Natural killer cell treated with Interleukin-12 subunit alpha and Interleukin-12 subunit beta and Interleukin-15 and Interleukin-18, amount 100 ng/mL, for 72 hours (primary cell): ENCODE results near the gene WDFY1. TPM values are rescaled to one million over a fixed set of nuclear protein-coding genes. Genes with fewer than 3 reads are reported as not detected.

Experiments
- ATAC-seq, 2 donors: fragments of 150-1000 bp; cut with Tn5 transposase in 1 of 2; sonication (Bioruptor Pico), chemical (Tn5 transposase) in 1 of 2; 2 replicates each; pipeline ENCODE4 v1.10.0; 2021
- DNase-seq: peaks from one replicate; pipeline ENCODE4 v3.0.0; 2022; ENCODE audit warnings: low spot score
- H3K27ac Mint-ChIP-seq, 2 donors: 1 replicate in 1 of 2; 2 replicates in 1 of 2; pipeline ENCODE4 v1.8.0; 2022; ENCODE audit warnings: mixed read lengths in 2 of 2, mild to moderate bottlenecking in 1 of 2, moderate library complexity in 1 of 2
- H3K27me3 Mint-ChIP-seq, 2 donors: 1 replicate in 1 of 2; 2 replicates in 1 of 2; pipeline ENCODE4 v1.8.0; 2022; ENCODE audit warnings: mixed read lengths in 2 of 2
- H3K36me3 Mint-ChIP-seq: one replicate; pipeline ENCODE4 v1.8.0; 2022; ENCODE audit warnings: mixed read lengths
- H3K4me1 Mint-ChIP-seq, 2 donors: 1 replicate in 1 of 2; 2 replicates in 1 of 2; pipeline ENCODE4 v1.8.0; 2022; ENCODE audit warnings: low read depth in 2 of 2, mixed read lengths in 2 of 2, mild to moderate bottlenecking in 1 of 2
- H3K4me3 Mint-ChIP-seq: one replicate; pipeline ENCODE4 v1.8.0; 2022; ENCODE audit warnings: mixed read lengths
- H3K9me3 Mint-ChIP-seq: 2 replicates; pipeline ENCODE4 v1.8.0; 2022; ENCODE audit warnings: mixed read lengths
- total RNA-seq, 2 donors: library from RNA; stranded (reverse); gene quantifications; one replicate each; pipeline ENCODE4 v1.2.3, GENCODE V29; 2022

The WDFY1 gene
- total RNA-seq, 2 donors from 2014 or later: 12.0 to 20.3 TPM

DNA sequence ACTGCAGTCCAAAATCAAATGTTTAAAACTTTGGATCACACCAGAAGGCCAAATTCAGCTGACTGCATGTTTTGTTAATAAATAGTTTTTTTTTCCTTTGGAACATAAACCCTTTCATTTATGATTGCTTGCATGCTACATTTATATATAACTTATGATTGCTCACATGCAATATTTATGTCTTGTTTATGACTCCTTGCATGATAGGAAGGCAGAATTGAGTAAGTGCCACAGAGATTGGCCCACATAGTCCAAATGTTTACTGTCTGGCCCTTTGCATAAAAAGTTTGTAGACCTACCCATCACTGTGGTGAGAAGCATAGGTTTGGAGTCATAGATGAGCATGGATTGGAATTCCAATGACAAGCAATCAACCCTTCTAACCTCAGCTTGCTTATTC, 30.8 kb downstream of the WDFY1 start:
- H3K36me3 Mint-ChIP-seq: peaks cover 4% of the 10 kb centered on the region
- ATAC-seq: no peak
- no peaks in the 10 kb centered on the region for H3K9me3 Mint-ChIP-seq

DNA sequence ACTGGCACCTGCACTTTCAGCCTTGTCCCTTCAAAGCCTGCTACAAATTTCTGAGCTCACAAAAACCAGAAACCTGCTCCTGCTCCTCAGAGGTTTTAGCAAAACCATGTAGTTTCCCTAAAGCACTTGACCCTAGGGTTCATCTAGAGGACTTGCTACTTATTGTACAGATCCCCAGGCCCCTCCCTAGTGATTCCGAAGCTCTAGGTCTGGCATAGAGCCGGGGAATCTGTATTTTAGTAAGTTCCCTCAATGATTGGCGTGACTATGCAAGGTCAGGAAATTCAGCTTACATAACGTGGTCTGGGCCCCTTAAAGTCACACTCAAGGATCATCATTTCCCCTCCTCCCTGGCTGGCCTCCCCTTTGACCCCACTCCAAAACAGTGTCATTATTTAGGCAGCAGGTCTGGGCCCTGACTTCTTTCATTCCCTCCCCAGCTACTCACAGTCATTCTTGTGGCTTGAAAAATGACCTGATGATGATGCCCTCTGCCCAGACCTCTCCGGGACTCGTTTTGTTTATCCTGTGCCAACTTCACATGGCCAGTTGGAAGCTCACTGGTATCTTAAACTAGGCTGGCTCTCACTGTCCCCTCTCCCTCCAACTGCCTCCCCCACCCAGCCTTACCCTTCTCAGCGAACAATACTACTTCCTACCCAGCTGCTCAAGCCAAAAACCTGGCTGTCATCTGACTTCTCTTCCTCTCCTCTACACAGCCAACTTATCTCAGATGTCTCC, 36.0 kb downstream of the WDFY1 start:
- no peaks in the 10 kb centered on the region for H3K9me3 Mint-ChIP-seq
- no peaks in the 10 kb centered on the region for H3K27me3 Mint-ChIP-seq
- H3K4me1 Mint-ChIP-seq: peaks cover 14 to 16% of the 10 kb centered on the region in 2 donors
- no peak for ATAC-seq
- no peak for DNase-seq
- H3K36me3 Mint-ChIP-seq: peaks cover 4% of the 10 kb centered on the region
- no peak overlapping the region for H3K4me3 Mint-ChIP-seq
- peak overlapping the region in 1 of 2 donors; percentile 12 for H3K27ac Mint-ChIP-seq

More for the DNA sequence above, 30.8 kb downstream of the WDFY1 start:
- Mint-ChIP-seq H3K27me3 (no peaks in the 10 kb centered on the region), H3K4me3 (no peak overlapping the region), H3K4me1 (peaks cover 5 to 14% of the 10 kb centered on the region in 2 donors), H3K27ac (no peak overlapping the region)
- DNase-seq: no peak

DNA sequence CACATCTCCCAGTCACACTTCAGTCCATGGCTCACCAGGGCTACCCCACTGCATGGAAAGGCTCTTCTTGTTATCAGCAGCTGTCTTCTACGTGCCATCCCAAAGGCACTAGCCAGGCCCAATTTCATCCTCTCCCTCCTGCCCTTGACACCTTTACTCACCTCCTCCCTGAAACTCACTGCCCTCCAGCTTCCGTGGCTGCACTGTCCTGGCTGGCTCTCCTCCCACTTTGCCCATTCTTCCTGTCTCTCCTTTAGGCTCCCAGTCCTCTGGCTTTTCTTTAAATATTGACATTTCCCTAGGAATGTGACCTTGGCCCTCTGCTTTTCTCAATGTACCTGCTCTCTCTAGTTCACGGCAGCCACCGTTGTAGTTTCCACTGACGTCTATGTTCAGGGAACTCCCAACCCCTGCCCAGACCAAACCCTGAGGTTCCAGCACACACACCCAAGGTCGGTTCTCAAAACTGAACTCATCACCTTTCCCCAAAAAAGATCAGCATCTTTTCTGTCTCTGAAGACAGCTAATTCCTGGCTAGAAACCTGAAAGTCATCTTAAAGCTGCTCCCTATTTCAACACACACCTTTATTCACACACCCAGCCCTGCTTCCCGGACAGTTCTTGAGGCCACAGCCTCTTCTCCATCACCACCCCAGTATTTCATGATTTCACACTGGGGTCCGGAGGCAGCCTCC, 36.7 kb downstream of the WDFY1 start:
- no peaks in the 10 kb centered on the region for H3K9me3 Mint-ChIP-seq

DNA sequence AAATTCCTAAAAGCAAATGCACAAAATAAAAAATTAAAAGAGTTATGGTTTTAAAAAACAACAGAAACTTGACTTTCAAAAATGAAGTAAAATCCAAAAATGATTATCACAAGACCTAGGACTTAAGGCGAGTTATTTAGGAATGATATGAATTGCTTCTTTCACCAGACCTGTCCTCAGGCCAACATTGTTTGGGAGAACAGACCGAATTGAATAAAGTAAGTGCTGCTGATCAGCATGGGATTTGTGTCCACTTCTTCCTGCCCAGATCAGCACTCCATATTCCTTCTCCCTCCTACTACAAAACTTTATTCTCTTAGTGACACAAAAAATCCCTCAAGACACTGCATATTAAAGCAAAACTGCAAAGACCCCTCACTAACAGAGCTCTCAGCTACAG, 39.1 kb downstream of the WDFY1 start:
- H3K36me3 Mint-ChIP-seq: peaks cover 3% of the 10 kb centered on the region
- no peak for DNase-seq
- no peaks in the 10 kb centered on the region for H3K9me3 Mint-ChIP-seq
- H3K4me3 Mint-ChIP-seq: no peak overlapping the region
- H3K27ac Mint-ChIP-seq: peak overlapping the region in 1 of 2 donors; percentile 11
- no peaks in the 10 kb centered on the region for H3K27me3 Mint-ChIP-seq
- peaks cover 14 to 16% of the 10 kb centered on the region in 2 donors for H3K4me1 Mint-ChIP-seq
- no peak for ATAC-seq

More for the DNA sequence above, 36.7 kb downstream of the WDFY1 start:
- DNase-seq (no peak), ATAC-seq (no peak)
- H3K4me3 Mint-ChIP-seq: no peak overlapping the region
- H3K4me1 Mint-ChIP-seq: peaks cover 14 to 16% of the 10 kb centered on the region in 2 donors
- peak overlapping the region in 1 of 2 donors; percentile 12 for H3K27ac Mint-ChIP-seq
- peaks cover 4% of the 10 kb centered on the region for H3K36me3 Mint-ChIP-seq
- H3K27me3 Mint-ChIP-seq: no peaks in the 10 kb centered on the region

DNA sequence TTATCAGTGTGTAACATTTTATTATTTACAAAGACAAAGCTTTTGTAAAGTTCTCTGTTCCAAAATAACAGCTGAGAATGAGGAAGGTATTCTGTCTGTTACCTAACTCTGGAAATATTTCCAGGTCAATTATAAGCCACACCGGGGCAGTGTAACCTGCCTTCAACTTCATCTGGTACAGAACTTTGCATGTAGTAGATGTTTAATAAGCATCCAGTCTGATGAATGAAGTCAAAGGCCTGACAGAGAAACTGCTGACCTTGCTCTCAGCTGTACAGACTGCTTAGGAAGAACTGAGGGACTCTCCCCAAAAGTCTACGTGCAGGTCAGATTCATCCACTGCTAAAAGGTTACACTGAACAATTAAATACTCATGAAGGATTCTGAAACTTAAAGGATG, 43.3 kb downstream of the WDFY1 start:
- Mint-ChIP-seq H3K27me3 (no peaks in the 10 kb centered on the region), H3K9me3 (no peaks in the 10 kb centered on the region), H3K27ac (no peak overlapping the region), H3K36me3 (peaks cover 22% of the 10 kb centered on the region), H3K4me1 (peaks cover 11 to 15% of the 10 kb centered on the region in 2 donors), H3K4me3 (no peak overlapping the region)
- ATAC-seq (no peak), DNase-seq (no peak)

DNA sequence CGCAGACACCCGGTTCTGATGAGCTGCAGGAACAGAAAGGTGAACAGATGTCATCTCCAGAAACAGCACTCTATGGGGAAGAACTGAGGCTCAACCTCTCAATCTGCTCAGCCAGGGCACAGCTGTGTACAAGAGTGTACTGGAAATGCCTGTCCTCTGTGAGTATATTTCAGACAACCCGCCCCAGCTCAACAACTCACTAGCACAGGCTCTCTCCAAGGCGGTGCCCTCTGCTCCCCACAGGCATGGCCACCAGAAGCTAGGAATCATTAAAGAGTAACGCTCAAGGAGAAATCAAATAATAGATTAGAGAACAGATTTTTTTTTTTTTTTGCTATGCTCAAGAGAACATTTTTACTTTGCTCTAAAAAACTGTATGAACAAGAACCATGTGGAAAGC, 43.8 kb downstream of the WDFY1 start:
- Mint-ChIP-seq H3K27me3 (no peaks in the 10 kb centered on the region), H3K4me3 (no peak overlapping the region), H3K9me3 (no peaks in the 10 kb centered on the region), H3K36me3 (peaks cover 22% of the 10 kb centered on the region), H3K4me1 (peaks cover 12 to 20% of the 10 kb centered on the region in 2 donors), H3K27ac (no peak overlapping the region)
- DNase-seq: no peak
- no peak for ATAC-seq

DNA sequence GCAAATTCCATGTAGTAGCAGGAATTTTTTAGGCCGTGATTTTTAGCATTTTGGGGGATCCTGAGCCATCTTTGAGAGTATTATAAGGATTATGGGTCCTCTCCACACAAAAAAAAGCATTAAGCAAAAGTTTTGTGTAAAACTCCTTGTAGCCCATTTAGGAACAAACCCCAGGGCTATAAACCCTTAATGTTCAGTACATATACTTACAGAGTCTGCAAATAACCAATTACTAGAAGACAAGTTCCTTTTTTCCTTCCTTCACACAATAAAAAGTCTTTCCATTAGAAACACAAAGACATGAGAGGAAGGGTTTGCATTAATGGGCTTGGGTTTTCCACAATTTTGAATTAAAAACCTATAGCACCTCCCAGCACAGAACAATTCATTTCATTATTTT, 44.6 kb downstream of the WDFY1 start:
- Mint-ChIP-seq H3K36me3 (peaks cover 22% of the 10 kb centered on the region), H3K27ac (no peak overlapping the region), H3K9me3 (no peaks in the 10 kb centered on the region), H3K4me1 (peaks cover 13 to 20% of the 10 kb centered on the region in 2 donors), H3K27me3 (no peaks in the 10 kb centered on the region), H3K4me3 (no peak overlapping the region)
- DNase-seq (no peak), ATAC-seq (no peak)

DNA sequence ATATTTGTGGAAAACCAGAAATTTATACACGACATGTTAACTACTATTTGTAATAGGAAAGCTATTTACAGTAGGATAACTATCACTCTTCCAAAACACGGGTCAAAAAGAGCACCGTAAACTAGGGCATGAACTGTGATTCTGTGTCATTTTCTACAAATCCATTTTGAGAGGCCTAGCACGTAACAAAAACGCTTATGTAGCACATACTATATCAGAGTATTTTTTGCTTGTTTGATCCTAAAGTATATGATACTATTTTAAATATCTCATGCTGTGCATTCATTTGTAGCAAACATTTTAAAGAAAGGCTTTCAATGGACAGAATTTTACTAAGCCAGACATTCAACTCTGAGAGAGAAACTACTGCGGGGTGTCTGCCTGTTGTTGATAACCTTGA, 45.1 kb downstream of the WDFY1 start:
- no peak overlapping the region for H3K27ac Mint-ChIP-seq
- H3K36me3 Mint-ChIP-seq: peaks cover 22% of the 10 kb centered on the region
- no peaks in the 10 kb centered on the region for H3K27me3 Mint-ChIP-seq
- DNase-seq (no peak), ATAC-seq (no peak)
- H3K4me1 Mint-ChIP-seq: peaks cover 17 to 20% of the 10 kb centered on the region in 2 donors
- no peak overlapping the region for H3K4me3 Mint-ChIP-seq
- H3K9me3 Mint-ChIP-seq: no peaks in the 10 kb centered on the region

DNA sequence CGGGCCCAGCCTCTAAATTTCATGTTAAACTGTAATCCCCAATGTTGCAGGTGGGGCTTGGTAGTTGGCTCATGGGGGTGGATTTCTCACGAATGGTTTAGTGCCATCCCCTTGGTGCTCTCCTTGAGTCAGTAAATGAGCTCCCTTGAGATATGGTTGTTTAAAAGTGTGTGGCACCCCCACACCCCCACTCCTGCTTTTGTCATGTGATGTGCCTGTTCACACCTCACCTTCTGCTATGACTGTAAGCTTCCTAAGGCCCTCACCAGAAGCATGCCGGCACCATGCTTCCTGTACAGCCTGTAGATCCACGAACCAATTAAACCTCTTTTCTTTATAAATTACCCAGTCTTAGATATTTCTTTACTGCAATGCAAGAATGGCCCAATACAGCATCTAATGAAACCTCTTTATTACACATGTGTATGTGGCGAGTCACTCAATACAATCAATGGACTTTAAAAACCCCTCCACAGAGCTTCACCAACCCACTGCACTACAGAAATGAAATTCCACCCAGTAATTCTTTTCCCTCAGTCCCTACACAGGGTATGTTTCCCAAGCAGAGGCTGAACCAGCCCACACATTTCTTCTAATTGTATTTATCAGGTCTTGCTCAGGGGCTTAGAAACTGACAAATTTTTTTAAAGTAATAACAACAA, 47.3 kb downstream of the WDFY1 start:
- ATAC-seq (peak; percentile 72 to 83), DNase-seq (no peak)
- H3K27me3 Mint-ChIP-seq: no peaks in the 10 kb centered on the region
- H3K4me3 Mint-ChIP-seq: peak overlapping the region; percentile 57
- peaks cover 18 to 20% of the 10 kb centered on the region in 2 donors for H3K4me1 Mint-ChIP-seq
- peaks cover 22% of the 10 kb centered on the region for H3K36me3 Mint-ChIP-seq
- H3K9me3 Mint-ChIP-seq: no peaks in the 10 kb centered on the region
- peak overlapping the region; percentile 48 to 63 for H3K27ac Mint-ChIP-seq

DNA sequence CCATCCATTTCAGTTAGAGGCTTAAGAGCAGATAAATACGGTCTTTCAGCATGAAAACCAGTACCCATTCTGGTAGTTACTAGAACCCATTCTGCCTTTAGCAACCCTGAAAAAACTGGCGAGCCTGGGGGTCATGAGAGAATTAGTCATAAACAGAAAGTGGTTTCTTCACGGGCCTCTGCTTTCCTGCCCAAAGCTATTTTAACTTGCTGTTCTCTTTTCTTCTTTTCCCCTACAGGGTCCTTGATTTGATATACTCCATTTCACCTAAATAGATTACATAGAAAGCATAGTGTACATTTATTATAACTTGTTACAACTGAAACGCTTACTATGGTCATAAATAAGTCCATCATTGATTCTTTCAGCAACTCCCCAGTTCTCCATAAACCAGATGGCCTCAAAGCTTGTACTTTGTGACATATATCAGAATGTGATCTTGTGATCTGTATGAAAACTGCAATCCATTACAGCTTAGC, 48.3 kb downstream of the WDFY1 start:
- DNase-seq (no peak), ATAC-seq (peak; percentile 67 to 72)
- Mint-ChIP-seq H3K4me1 (peaks cover 18 to 20% of the 10 kb centered on the region in 2 donors), H3K36me3 (peaks cover 22% of the 10 kb centered on the region), H3K27ac (peak overlapping the region; percentile 48 to 63), H3K4me3 (peak overlapping the region; percentile 57), H3K27me3 (no peaks in the 10 kb centered on the region), H3K9me3 (no peaks in the 10 kb centered on the region)

DNA sequence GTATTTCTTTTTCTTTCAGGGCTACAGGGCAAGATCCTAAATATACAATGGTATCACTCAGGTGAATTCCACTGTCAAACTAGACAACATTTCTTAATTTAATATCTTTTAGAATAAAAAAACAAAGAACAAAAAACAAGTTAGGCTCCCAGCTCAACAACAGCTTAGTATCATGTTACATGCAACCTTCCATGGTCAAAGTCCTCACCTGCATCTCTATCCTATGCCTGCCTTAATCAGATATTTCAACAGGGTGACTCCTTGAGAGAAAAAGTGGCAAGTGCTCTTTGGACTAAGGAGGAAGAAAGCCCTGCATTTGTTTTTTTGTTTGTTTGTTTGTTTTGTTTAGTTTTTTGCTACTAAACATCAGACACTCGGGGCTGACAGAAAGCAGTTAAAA, 50.2 kb downstream of the WDFY1 start:
- H3K4me3 Mint-ChIP-seq: no peak overlapping the region
- ATAC-seq: no peak
- H3K4me1 Mint-ChIP-seq: peaks cover 15 to 18% of the 10 kb centered on the region in 2 donors
- no peak overlapping the region for H3K27ac Mint-ChIP-seq
- H3K27me3 Mint-ChIP-seq: no peaks in the 10 kb centered on the region
- no peak for DNase-seq
- H3K9me3 Mint-ChIP-seq: no peaks in the 10 kb centered on the region
- peaks cover 18% of the 10 kb centered on the region for H3K36me3 Mint-ChIP-seq

DNA sequence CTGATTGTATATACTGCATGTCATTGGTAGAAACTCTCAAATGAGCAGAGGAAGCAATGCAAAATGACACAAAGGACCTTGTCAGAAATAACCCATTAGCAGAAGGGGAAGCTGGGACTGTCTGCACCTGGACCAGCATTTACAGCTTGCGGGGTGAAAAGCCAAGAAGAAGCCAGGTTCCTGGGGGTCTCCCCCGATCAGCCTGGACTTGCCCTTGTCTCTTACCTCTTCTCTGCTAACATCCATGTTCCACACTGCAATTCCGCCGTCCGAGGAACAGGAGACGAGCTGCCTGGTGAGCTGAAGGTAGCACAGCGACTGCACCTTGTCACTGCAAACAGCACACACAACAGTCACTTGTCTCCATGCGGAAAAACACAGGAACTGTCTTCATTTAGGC, 51.1 kb downstream of the WDFY1 start:
- ATAC-seq (no peak), DNase-seq (no peak)
- Mint-ChIP-seq H3K4me1 (peaks cover 15 to 23% of the 10 kb centered on the region in 2 donors), H3K27ac (no peak overlapping the region), H3K9me3 (no peaks in the 10 kb centered on the region), H3K4me3 (no peak overlapping the region), H3K36me3 (peaks cover 12% of the 10 kb centered on the region), H3K27me3 (no peaks in the 10 kb centered on the region)

DNA sequence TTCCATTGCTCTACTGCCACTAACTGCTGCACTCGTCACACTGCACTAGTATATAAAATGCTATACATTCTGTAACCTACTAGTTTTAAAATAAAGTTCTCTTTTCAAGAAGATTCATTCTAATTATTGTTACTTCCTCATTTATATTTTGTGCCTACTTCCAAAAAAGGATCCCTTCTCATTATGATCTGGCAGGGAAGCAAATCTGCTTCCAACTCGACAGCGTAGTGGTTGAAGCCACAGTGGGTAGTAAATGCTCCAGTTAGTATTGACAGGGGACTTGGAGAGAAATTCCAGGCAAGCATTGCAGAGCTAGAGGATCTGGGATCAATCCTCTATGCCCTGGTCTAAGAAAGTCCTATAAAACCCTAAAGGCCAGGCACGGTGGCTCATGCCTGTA, 54.4 kb downstream of the WDFY1 start:
- H3K9me3 Mint-ChIP-seq: no peaks in the 10 kb centered on the region
- no peak overlapping the region for H3K4me3 Mint-ChIP-seq
- peaks cover 0 to 11% of the 10 kb centered on the region in 2 donors for H3K4me1 Mint-ChIP-seq
- no peaks in the 10 kb centered on the region for H3K36me3 Mint-ChIP-seq
- H3K27ac Mint-ChIP-seq: no peak overlapping the region
- no peaks in the 10 kb centered on the region for H3K27me3 Mint-ChIP-seq
- ATAC-seq: no peak
- DNase-seq: no peak

DNA sequence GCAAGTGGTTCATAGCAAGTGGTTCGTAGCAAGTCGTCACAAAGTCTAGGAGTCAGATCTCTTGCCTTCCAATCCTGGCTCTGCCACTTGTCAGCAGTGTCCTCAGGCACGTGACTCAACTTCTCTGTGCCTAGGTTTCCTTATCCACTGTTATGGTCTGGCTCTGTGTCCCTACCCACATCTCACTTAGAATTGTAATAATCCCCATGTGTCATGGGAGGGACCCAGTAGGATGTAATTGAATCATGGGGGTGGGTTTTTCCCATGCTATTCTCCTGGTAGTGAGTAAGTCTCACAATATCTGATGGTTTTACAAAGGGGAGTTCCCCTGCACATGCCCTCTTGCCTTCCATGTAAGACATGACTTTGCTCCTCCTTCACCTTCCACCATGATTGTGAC, 55.9 kb downstream of the WDFY1 start:
- no peaks in the 10 kb centered on the region for H3K36me3 Mint-ChIP-seq
- ATAC-seq: no peak
- no peaks in the 10 kb centered on the region for H3K9me3 Mint-ChIP-seq
- H3K27me3 Mint-ChIP-seq: no peaks in the 10 kb centered on the region
- H3K4me1 Mint-ChIP-seq: peaks cover 0 to 6% of the 10 kb centered on the region in 2 donors
- no peak for DNase-seq
- H3K4me3 Mint-ChIP-seq: no peak overlapping the region
- H3K27ac Mint-ChIP-seq: no peak overlapping the region
